Left ventricle myocardium inferior (tissue), 1 donor: ENCODE results near the gene EFHD2. TPM values are rescaled to one million over a fixed set of nuclear protein-coding genes. Genes with fewer than 3 reads are reported as not detected.

Source experiments
- DNase-seq: peaks from one replicate; pipeline ENCODE4 v3.0.0-alpha.2; 2020
- H3K27ac ChIP-seq: fragments of 200-600 bp; replicated peaks from 2 replicates; pipeline ENCODE4 v1.8.0; 2021
- H3K27me3 ChIP-seq: fragments of 200-600 bp; 2 replicates; pipeline ENCODE4 v1.8.0; 2021; ENCODE audit warnings: low read depth
- H3K36me3 ChIP-seq: fragments of 200-600 bp; 2 replicates; pipeline ENCODE4 v1.8.0; 2021
- H3K4me1 ChIP-seq: fragments of 200-600 bp; 2 replicates; pipeline ENCODE4 v1.8.0; 2021
- H3K4me3 ChIP-seq: fragments of 200-600 bp; 2 replicates; pipeline ENCODE4 v1.8.0; 2021; ENCODE audit warnings: mild to moderate bottlenecking, moderate library complexity
- H3K9me3 ChIP-seq: fragments of 200-600 bp; replicated peaks from 2 replicates; pipeline ENCODE4 v1.8.0; 2021
- CTCF ChIP-seq: fragments of 200-600 bp; IDR thresholded peaks from 2 replicates; pipeline ENCODE4 v1.8.0; 2021; ENCODE audit warnings: antibody characterized with exemption, mild to moderate bottlenecking, borderline replicate concordance
- intact Hi-C: fragments of 100-400 bp; cut with micrococcal nuclease; formaldehyde crosslinking; loops from one replicate; pipeline ENCODE4 v1.11.0; 2022
- total RNA-seq: library from RNA; stranded (reverse); fragmentation: NEBNext Ultra II Directional; extraction: Animal tissue kit (Norgen Biotek cat#: 25700); gene quantifications from one replicate; pipeline ENCODE4 v1.2.1, GENCODE V29; 2021
- donor health status: DM: no; HTN: yes; CAD: no; lungs with severe emphysema.

The EFHD2 gene
- total RNA-seq, 1 donor from 2014 or later: 15.0 TPM

GRCh38 chr1:15435239-15436077 is 25.8 kb downstream of the EFHD2 start:
- H3K4me1 ChIP-seq: peaks cover 4% of the 10 kb centered on the region
- no peaks in the 10 kb centered on the region for H3K9me3 ChIP-seq
- intact Hi-C loops: no loop called here
- no peak overlapping the region for H3K4me3 ChIP-seq
- no peak for DNase-seq
- H3K27ac ChIP-seq: no peak overlapping the region
- no peak for TF ChIP-seq CTCF
- H3K36me3 ChIP-seq: no peaks in the 10 kb centered on the region
- no peaks in the 10 kb centered on the region for H3K27me3 ChIP-seq

- no peak for DNase-seq
- no peak overlapping the region for H3K4me3 ChIP-seq
- no peaks in the 10 kb centered on the region for H3K27me3 ChIP-seq
- no peak for TF ChIP-seq CTCF
- peaks cover 4% of the 10 kb centered on the region for H3K4me1 ChIP-seq
- no peaks in the 10 kb centered on the region for H3K36me3 ChIP-seq
- H3K27ac ChIP-seq: no peak overlapping the region
- no peaks in the 10 kb centered on the region for H3K9me3 ChIP-seq
- intact Hi-C loops: no loop called here
Measured at GRCh38 chr1:15436881-15437442, 27.3 kb downstream of the EFHD2 start.

- no peaks in the 10 kb centered on the region for H3K27me3 ChIP-seq
- intact Hi-C loops: no loop called here
- no peak for TF ChIP-seq CTCF
- no peaks in the 10 kb centered on the region for H3K9me3 ChIP-seq
- no peaks in the 10 kb centered on the region for H3K4me1 ChIP-seq
- no peak overlapping the region for H3K4me3 ChIP-seq
- no peak overlapping the region for H3K27ac ChIP-seq
- no peak for DNase-seq
- H3K36me3 ChIP-seq: no peaks in the 10 kb centered on the region
Measured at GRCh38 chr1:15439325-15439724, 29.6 kb downstream of the EFHD2 start.

GRCh38 chr1:15440357-15440756 is 30.7 kb downstream of the EFHD2 start:
- intact Hi-C loops: no loop called here
- peaks cover 6% of the 10 kb centered on the region for H3K27me3 ChIP-seq
- H3K4me1 ChIP-seq: no peaks in the 10 kb centered on the region
- TF ChIP-seq CTCF: no peak
- H3K36me3 ChIP-seq: no peaks in the 10 kb centered on the region
- H3K9me3 ChIP-seq: no peaks in the 10 kb centered on the region
- no peak overlapping the region for H3K4me3 ChIP-seq
- DNase-seq: no peak
- no peak overlapping the region for H3K27ac ChIP-seq

- H3K27ac ChIP-seq: no peak overlapping the region
- H3K4me3 ChIP-seq: no peak overlapping the region
- intact Hi-C loops: no loop called here
- no peaks in the 10 kb centered on the region for H3K36me3 ChIP-seq
- no peak for TF ChIP-seq CTCF
- H3K9me3 ChIP-seq: no peaks in the 10 kb centered on the region
- DNase-seq: no peak
- peaks cover 12% of the 10 kb centered on the region for H3K27me3 ChIP-seq
- H3K4me1 ChIP-seq: no peaks in the 10 kb centered on the region
Measured at GRCh38 chr1:15441247-15441646, 31.6 kb downstream of the EFHD2 start.
